T-helper 17 cell (primary cell): Measurements from ENCODE around the gene EXOSC6. TPM values are rescaled to one million over a fixed set of nuclear protein-coding genes. Genes with fewer than 3 reads are reported as not detected.
"Not testable (repeated sequence)": the region's sequence is repeated elsewhere in the genome, so short reads cannot be mapped to it uniquely, and the experiment has no call there.

ENCODE experiments used
- ATAC-seq: fragments of 150-1000 bp; cut with Tn5 transposase; 2 replicates; pipeline ENCODE4 v1.10.0; 2021; ENCODE audit warnings: mild to moderate bottlenecking, moderate library complexity
- DNase-seq, 3 donors: peaks; one replicate each; pipeline versions ENCODE4 v3.0.0 to v3.0.0-alpha.2; 2020 to 2021
- H3K9me3 ChIP-seq: one replicate; pipeline ENCODE4 v1.7.0; 2013; ENCODE audit warnings: low read length, mild to moderate bottlenecking; ENCODE audit not compliant: control insufficient read depth, poor library complexity, severe bottlenecking
- H3K27ac Mint-ChIP-seq: one replicate; pipeline ENCODE4 v1.8.0; 2022; ENCODE audit warnings: mild to moderate bottlenecking, moderate library complexity, mixed read lengths
- H3K27me3 Mint-ChIP-seq: one replicate; pipeline ENCODE4 v1.8.0; 2022; ENCODE audit warnings: mixed read lengths
- H3K36me3 Mint-ChIP-seq: one replicate; pipeline ENCODE4 v1.8.0; 2022; ENCODE audit warnings: low read depth, mixed read lengths
- H3K4me1 Mint-ChIP-seq: one replicate; pipeline ENCODE4 v1.8.0; 2022; ENCODE audit warnings: mild to moderate bottlenecking, mixed read lengths
- H3K4me3 Mint-ChIP-seq: one replicate; pipeline ENCODE4 v1.8.0; 2022; ENCODE audit warnings: mild to moderate bottlenecking, moderate library complexity, mixed read lengths
- total RNA-seq, 4 donors: library from RNA in 2 of 4; stranded (reverse) in 2 of 4; gene quantifications; one replicate each; pipeline ENCODE4 v1.2.3 and lab custom pipeline; 2022 to 2026

EXOSC6 gene
- total RNA-seq, 2 donors from 2014 or later, result 27.4 to 31.6 TPM

- no peaks in the 10 kb centered on the region for H3K9me3 ChIP-seq
- Mint-ChIP-seq H3K36me3 (no peaks in the 10 kb centered on the region), H3K27me3 (no peaks in the 10 kb centered on the region), H3K4me1 (peaks cover 10% of the 10 kb centered on the region), H3K27ac (peak overlapping the region; percentile 93), H3K4me3 (peak overlapping the region; percentile 82)
- DNase-seq, result peak in 2 of 3 donors; percentile 12 to 31
- peak; percentile 61 for ATAC-seq
These were observed 752 bp downstream of the EXOSC6 start for GRCh38 chr16:70250748-70251628.

DNA sequence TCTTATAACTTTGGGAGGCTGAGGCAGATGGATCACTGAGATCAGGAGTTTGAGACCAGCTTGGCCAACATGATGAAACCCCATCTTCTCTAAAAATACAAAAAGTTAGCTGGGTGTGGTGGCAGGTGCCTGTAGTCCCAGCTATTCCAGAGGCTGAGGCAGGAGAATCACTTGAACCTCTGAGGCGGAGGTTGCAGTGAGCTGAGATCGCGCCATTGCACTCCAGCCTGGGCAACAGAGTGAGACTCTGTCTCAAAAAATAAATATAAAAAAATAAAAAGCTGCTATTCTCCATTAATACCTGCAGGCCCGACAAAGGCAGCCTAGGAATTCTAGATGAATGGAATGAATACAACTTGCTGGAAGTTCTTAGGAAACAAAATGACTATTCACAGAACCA is 2.0 kb downstream of the EXOSC6 start:
- ATAC-seq, H3K27me3 Mint-ChIP-seq, H3K9me3 ChIP-seq, DNase-seq, H3K36me3 Mint-ChIP-seq: not testable (repeated sequence)
- H3K4me1 Mint-ChIP-seq, result peaks cover 10% of the 10 kb centered on the region
- peak overlapping the region; percentile 93 for H3K27ac Mint-ChIP-seq
- H3K4me3 Mint-ChIP-seq, result peak overlapping the region; percentile 82

- not testable (repeated sequence) for DNase-seq, H3K9me3 ChIP-seq, H3K4me3 Mint-ChIP-seq, H3K27me3 Mint-ChIP-seq, H3K4me1 Mint-ChIP-seq, H3K27ac Mint-ChIP-seq, ATAC-seq, H3K36me3 Mint-ChIP-seq
These were observed 13.0 kb downstream of the EXOSC6 start for GRCh38 chr16:70238773-70239172.

DNA sequence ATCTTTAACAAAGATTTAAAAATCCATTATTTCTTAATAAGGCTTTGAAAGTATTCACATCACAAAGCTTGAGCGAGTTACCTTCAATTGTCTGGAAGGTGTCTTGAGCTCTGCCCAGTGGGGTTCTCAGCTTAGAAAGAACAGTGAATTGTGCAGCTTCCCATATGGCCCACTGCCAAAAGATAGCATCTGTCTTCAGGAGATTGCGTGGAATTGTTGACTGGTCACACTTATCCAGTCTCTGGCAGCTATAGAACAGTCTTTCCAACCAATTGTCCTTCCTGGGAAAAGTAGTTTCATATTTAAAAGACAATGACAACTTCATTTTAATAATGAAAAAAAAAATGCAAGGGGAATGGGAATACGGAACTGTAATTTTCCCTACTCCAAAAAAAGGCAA is 19.9 kb downstream of the EXOSC6 start:
- H3K36me3 Mint-ChIP-seq, ATAC-seq, H3K27me3 Mint-ChIP-seq: not testable (repeated sequence)

DNA sequence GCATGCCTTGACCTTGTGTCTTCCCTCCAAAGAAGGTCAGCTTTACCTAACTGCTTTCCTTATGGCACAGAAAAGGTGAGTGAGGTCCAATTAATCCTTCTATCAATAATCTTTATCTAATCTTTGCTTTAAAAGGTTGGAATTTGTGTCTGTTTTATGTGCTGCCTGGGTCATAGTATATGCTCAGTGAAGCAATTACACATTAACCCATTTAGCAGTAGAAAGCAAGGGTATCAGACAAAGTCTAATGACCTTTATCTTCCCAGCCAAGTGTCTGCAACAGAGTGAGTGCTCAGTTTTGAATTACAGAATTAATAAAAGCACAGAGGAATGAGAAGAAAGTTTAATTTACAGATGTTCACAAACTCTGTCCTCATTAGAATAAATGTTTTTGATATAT is 25.7 kb downstream of the EXOSC6 start:
- DNase-seq, H3K4me1 Mint-ChIP-seq, H3K27ac Mint-ChIP-seq, H3K36me3 Mint-ChIP-seq, H3K27me3 Mint-ChIP-seq, H3K4me3 Mint-ChIP-seq, H3K9me3 ChIP-seq, ATAC-seq: not testable (repeated sequence)

More for the DNA sequence above, 19.9 kb downstream of the EXOSC6 start:
- not testable (repeated sequence) for H3K4me1 Mint-ChIP-seq, H3K9me3 ChIP-seq, H3K4me3 Mint-ChIP-seq, H3K27ac Mint-ChIP-seq, DNase-seq

DNA sequence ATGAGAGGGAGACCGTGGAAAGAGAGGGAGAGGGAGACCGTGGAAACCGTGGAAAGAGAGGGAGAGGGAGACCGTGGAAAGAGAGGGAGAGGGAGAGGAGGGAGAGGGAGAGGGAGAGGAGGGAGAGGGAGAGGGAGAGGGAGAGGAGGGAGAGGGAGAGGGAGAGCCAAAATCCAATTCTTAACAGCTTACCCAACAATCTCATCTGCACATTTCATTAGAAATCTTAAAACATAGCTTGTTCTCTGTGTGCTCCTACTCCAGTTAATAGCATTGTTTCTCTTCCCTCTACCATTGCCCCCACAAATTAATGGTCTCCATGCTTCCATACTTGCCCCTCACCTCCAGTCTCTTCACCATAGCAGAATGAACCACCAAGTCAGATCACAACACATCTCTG is 26.3 kb downstream of the EXOSC6 start:
- H3K27ac Mint-ChIP-seq, H3K27me3 Mint-ChIP-seq, H3K9me3 ChIP-seq, DNase-seq, H3K36me3 Mint-ChIP-seq, H3K4me1 Mint-ChIP-seq, H3K4me3 Mint-ChIP-seq, ATAC-seq: not testable (repeated sequence)

DNA sequence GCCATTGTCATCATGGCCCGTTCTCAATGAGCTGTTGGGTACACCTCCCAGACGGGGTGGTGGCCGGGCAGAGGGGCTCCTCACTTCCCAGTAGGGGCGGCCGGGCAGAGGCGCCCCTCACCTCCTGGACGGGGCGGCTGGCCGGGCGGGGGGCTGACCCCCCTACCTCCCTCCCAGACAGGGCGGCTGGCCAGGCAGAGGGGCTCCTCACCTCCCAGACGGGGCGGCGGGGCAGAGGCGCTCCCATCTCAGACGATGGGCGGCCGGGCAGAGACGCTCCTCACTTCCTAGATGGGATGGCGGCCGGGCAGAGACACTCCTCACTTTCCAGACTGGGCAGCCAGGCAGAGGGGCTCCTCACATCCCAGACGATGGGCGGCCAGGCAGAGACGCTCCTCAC is 27.1 kb downstream of the EXOSC6 start:
- not testable (repeated sequence) for ATAC-seq, H3K27me3 Mint-ChIP-seq, DNase-seq, H3K4me1 Mint-ChIP-seq, H3K9me3 ChIP-seq, H3K27ac Mint-ChIP-seq, H3K36me3 Mint-ChIP-seq, H3K4me3 Mint-ChIP-seq

- H3K36me3 Mint-ChIP-seq, H3K27me3 Mint-ChIP-seq, H3K4me3 Mint-ChIP-seq, DNase-seq, H3K9me3 ChIP-seq, H3K4me1 Mint-ChIP-seq, ATAC-seq: not testable (repeated sequence)
- peak overlapping the region; percentile 19 for H3K27ac Mint-ChIP-seq
These were observed 27.7 kb downstream of the EXOSC6 start for GRCh38 chr16:70223971-70224513.

GRCh38 chr16:70223216-70223615 is 28.5 kb downstream of the EXOSC6 start:
- H3K9me3 ChIP-seq, ATAC-seq, H3K4me3 Mint-ChIP-seq, DNase-seq, H3K36me3 Mint-ChIP-seq, H3K4me1 Mint-ChIP-seq, H3K27me3 Mint-ChIP-seq: not testable (repeated sequence)
- H3K27ac Mint-ChIP-seq, result peak overlapping the region; percentile 19

- not testable (repeated sequence) for H3K9me3 ChIP-seq, H3K27ac Mint-ChIP-seq, H3K4me3 Mint-ChIP-seq
These were observed 29.2 kb downstream of the EXOSC6 start for GRCh38 chr16:70222574-70222973.

GRCh38 chr16:70218586-70218985 is 33.2 kb downstream of the EXOSC6 start:
- ATAC-seq, H3K9me3 ChIP-seq, H3K27me3 Mint-ChIP-seq, H3K36me3 Mint-ChIP-seq, DNase-seq, H3K4me1 Mint-ChIP-seq, H3K4me3 Mint-ChIP-seq: not testable (repeated sequence)
- H3K27ac Mint-ChIP-seq, result peak overlapping the region; percentile 81

More at GRCh38 chr16:70222574-70222973, 29.2 kb downstream of the EXOSC6 start:
- not testable (repeated sequence) for H3K4me1 Mint-ChIP-seq, H3K27me3 Mint-ChIP-seq, DNase-seq, H3K36me3 Mint-ChIP-seq, ATAC-seq

DNA sequence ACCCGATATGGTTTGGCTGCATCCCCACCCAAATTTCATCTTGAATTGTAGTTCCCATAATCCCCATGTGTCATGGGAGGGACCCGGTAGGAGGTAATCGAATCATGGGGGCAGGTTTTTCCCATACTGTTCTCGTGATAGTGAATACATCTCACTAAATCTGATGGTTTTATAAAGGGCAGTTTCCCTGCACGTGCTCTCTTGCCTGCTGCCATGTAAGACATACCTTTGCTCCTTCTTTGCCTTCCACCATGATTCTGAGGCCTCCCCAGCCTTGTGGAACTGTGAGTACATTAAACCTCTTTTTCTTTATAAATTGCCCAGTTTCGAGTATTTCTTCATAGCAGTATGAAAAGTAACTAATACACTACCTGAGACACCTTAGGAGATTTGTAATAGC is 45.4 kb downstream of the EXOSC6 start:
- not testable (repeated sequence) for H3K9me3 ChIP-seq, H3K4me3 Mint-ChIP-seq, H3K4me1 Mint-ChIP-seq, H3K36me3 Mint-ChIP-seq, H3K27me3 Mint-ChIP-seq, DNase-seq, ATAC-seq
- H3K27ac Mint-ChIP-seq, result peak overlapping the region; percentile 2

DNA sequence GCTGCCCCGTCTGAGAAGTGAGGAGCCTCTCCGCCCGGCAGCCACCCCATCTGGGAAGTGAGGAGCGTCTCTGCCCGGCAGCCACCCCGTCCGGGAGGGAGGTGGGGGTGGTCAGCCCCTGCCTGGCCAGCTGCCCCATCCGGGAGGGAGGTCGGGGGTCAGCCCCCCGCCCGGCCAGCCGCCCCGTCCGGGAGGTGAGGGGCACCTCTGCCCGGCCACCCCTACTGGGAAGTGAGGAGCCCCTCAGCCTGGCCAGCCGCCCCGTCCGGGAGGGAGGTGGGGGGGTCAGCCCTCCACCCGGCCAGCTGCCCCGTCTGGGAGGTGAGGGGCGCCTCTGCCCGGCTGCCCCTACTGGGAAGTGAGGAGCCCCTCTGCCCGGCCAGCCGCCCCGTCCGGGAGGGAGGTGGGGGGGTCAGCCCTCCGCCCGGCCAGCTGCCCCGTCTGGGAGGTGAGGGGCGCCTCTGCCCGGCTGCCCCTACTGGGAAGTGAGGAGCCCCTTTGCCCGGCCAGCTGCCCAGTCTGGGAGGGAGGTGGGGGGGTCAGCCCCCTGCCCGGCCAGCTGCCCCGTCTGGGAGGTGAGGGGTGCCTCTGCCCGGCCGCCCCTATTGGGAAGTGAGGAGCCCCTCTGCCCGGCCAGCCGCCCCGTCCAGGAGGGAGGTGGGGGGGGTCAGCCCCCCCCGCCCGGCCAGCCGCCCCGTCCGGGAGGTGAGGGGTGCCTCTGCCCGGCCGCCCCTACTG is 46.9 kb downstream of the EXOSC6 start:
- DNase-seq, H3K36me3 Mint-ChIP-seq, H3K4me3 Mint-ChIP-seq, H3K4me1 Mint-ChIP-seq, H3K27ac Mint-ChIP-seq, H3K9me3 ChIP-seq, H3K27me3 Mint-ChIP-seq, ATAC-seq: not testable (repeated sequence)
